HG03060 (cell line): ENCODE measurements around the gene ZBTB12.

Experiments
- ATAC-seq: cut with Tn5 transposase; IDR thresholded peaks from one replicate; pipeline ENCODE4 v1.9.1; 2021; ENCODE audit warnings: low read depth, moderate number of reproducible peaks; ENCODE audit not compliant: unreplicated experiment

The ZBTB12 gene

GRCh38 chr6:31898383-31899011 is 3.4 kb downstream of the ZBTB12 start:
- no peak for ATAC-seq

- ATAC-seq, result no peak
Observed at GRCh38 chr6:31897612-31898382, 4.1 kb downstream of the ZBTB12 start, which contains the start of gene EHMT2. TSS of gene EHMT2 (minus strand) at chr6:31897698. CDS start at chr6:31897677, 21 bp downstream.

GRCh38 chr6:31896856-31897611 is 4.9 kb downstream of the ZBTB12 start:
- ATAC-seq, result no peak

GRCh38 chr6:31896493-31896855 is 5.4 kb downstream of the ZBTB12 start:
- ATAC-seq, result no peak

- no peak for ATAC-seq
Observed at GRCh38 chr6:31892821-31893220, 9.1 kb downstream of the ZBTB12 start.

- ATAC-seq, result no peak
Observed at GRCh38 chr6:31889331-31889972, 12.4 kb downstream of the ZBTB12 start.

GRCh38 chr6:31888276-31889258 is 13.3 kb downstream of the ZBTB12 start:
- no peak for ATAC-seq

GRCh38 chr6:31887173-31888007 is 14.5 kb downstream of the ZBTB12 start:
- no peak for ATAC-seq

GRCh38 chr6:31886541-31886991 is 15.3 kb downstream of the ZBTB12 start:
- no peak for ATAC-seq

- ATAC-seq, result no peak
Observed at GRCh38 chr6:31884528-31885035, 17.3 kb downstream of the ZBTB12 start.

- no peak for ATAC-seq
Observed at GRCh38 chr6:31883676-31884075, 18.2 kb downstream of the ZBTB12 start.

- ATAC-seq, result no peak
Observed at GRCh38 chr6:31882344-31882743, 19.5 kb downstream of the ZBTB12 start.

GRCh38 chr6:31881136-31881859 is 20.6 kb downstream of the ZBTB12 start:
- no peak for ATAC-seq

- no peak for ATAC-seq
Observed at GRCh38 chr6:31880616-31881015, 21.3 kb downstream of the ZBTB12 start.

- ATAC-seq, result no peak
Observed at GRCh38 chr6:31879901-31880300, 22.0 kb downstream of the ZBTB12 start.

GRCh38 chr6:31879143-31879542 is 22.7 kb downstream of the ZBTB12 start:
- no peak for ATAC-seq

- no peak for ATAC-seq
Observed at GRCh38 chr6:31878726-31879125, 23.2 kb downstream of the ZBTB12 start, which contains the start of gene SLC44A4. TSS of gene SLC44A4 (minus strand) at chr6:31878997. CDS start at chr6:31878980, 17 bp downstream.

- no peak for ATAC-seq
Observed at GRCh38 chr6:31878222-31878621, 23.7 kb downstream of the ZBTB12 start.
